ENCODE measurements around the gene SEMA3F. TPM values are rescaled to one million over a fixed set of nuclear protein-coding genes. Genes with fewer than 3 reads are reported as not detected.

Gene SEMA3F
- total and polyA plus RNA-seq, 2 experiments from 2014 or later: 2.3 to 67.6 TPM

DNA sequence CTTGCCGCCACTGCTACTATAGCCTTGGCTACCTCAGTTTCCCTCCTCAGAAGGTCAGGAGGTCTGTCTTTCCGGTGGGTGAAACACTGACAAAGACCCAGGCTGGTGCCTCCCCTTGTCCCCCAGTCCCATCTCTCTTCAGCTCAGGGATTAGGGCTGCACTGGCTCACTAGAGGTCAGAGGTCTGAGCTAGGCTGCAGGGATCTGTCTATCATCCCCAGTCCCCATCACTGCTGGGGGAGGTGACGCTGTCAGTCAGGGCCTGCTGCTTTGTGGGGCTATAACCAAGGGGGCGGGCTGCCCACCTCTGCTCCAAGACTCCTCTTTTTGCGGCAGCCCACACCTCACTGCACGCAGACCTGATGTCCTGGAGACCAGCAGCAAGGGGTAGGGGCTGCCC lies 13.7 kb downstream of the SEMA3F start:
- DNase-seq (ENCODE audit: low spot score) (no peak), ATAC-seq (no peak)
- Mint-ChIP-seq H3K4me1 (peaks cover 53% of the 10 kb centered on the region), H3K36me3 (ENCODE audit: low read depth) (peaks cover 5% of the 10 kb centered on the region; the same call in 2 of the 3 replicates), H3K27me3 (ENCODE audit: insufficient read depth, low read depth, poor library complexity) (peaks cover 4% of the 10 kb centered on the region), H3K9me3 (no peaks in the 10 kb centered on the region), H3K27ac (no peak overlapping the region), H3K4me3 (no peak overlapping the region)
- Histone ChIP-seq H3K4me3 (no peak overlapping the region), H3K27ac (ENCODE audit: low read depth) (no peak overlapping the region), H3K4me2 (no peak overlapping the region), H3K27me3 (ENCODE audit: insufficient read depth) (no peaks in the 10 kb centered on the region), H3K79me2 (replicated peaks; ENCODE audit: insufficient read depth) (peaks cover 28% of the 10 kb centered on the region), H3K36me3 (ENCODE audit: insufficient read depth) (no peaks in the 10 kb centered on the region; the same call in 1 of the 2 replicates), H3F3A (replicated peaks; ENCODE audit: low read depth) (no peaks in the 10 kb centered on the region), H4K20me1 (replicated peaks; ENCODE audit: insufficient read depth) (peaks cover 14% of the 10 kb centered on the region; the same call in 1 of the 2 replicates), H3K4me1 (ENCODE audit: insufficient read depth) (peaks cover 32% of the 10 kb centered on the region), H3K9me2 (ENCODE audit: insufficient read depth) (no peaks in the 10 kb centered on the region), H2AFZ (no peak overlapping the region)
- TF ChIP-seq CREB1 (CRISPR knock-in tag; IDR thresholded peaks at IDR 0.05; ENCODE audit: low read depth) (no peak), STAT1 (IDR thresholded peaks at IDR 0.05; ENCODE audit: unreplicated experiment) (no peak), POLR2AphosphoS5 (IDR thresholded peaks at IDR 0.05; ENCODE audit: low read depth) (no peak), JUNB (IDR thresholded peaks at IDR 0.05; ENCODE audit: unreplicated experiment) (no peak), NANOG (IDR thresholded peaks at IDR 0.05; ENCODE audit: borderline replicate concordance) (no peak), EZH2 (IDR thresholded peaks at IDR 0.05; ENCODE audit: low read depth, unreplicated experiment) (no peak), ZNF114 (CRISPR knock-in tag; IDR thresholded peaks at IDR 0.05) (no peak), EZH2phosphoT487 (IDR thresholded peaks at IDR 0.05; ENCODE audit: unreplicated experiment) (no peak)
- TF ChIP-seq, protein P1, sequence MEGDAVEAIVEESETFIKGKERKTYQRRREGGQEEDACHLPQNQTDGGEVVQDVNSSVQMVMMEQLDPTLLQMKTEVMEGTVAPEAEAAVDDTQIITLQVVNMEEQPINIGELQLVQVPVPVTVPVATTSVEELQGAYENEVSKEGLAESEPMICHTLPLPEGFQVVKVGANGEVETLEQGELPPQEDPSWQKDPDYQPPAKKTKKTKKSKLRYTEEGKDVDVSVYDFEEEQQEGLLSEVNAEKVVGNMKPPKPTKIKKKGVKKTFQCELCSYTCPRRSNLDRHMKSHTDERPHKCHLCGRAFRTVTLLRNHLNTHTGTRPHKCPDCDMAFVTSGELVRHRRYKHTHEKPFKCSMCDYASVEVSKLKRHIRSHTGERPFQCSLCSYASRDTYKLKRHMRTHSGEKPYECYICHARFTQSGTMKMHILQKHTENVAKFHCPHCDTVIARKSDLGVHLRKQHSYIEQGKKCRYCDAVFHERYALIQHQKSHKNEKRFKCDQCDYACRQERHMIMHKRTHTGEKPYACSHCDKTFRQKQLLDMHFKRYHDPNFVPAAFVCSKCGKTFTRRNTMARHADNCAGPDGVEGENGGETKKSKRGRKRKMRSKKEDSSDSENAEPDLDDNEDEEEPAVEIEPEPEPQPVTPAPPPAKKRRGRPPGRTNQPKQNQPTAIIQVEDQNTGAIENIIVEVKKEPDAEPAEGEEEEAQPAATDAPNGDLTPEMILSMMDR (conservative IDR thresholded peaks at IDR 0.05; ENCODE audit: low read depth in 2 of 2): no peak
- TF ChIP-seq, protein P2, sequence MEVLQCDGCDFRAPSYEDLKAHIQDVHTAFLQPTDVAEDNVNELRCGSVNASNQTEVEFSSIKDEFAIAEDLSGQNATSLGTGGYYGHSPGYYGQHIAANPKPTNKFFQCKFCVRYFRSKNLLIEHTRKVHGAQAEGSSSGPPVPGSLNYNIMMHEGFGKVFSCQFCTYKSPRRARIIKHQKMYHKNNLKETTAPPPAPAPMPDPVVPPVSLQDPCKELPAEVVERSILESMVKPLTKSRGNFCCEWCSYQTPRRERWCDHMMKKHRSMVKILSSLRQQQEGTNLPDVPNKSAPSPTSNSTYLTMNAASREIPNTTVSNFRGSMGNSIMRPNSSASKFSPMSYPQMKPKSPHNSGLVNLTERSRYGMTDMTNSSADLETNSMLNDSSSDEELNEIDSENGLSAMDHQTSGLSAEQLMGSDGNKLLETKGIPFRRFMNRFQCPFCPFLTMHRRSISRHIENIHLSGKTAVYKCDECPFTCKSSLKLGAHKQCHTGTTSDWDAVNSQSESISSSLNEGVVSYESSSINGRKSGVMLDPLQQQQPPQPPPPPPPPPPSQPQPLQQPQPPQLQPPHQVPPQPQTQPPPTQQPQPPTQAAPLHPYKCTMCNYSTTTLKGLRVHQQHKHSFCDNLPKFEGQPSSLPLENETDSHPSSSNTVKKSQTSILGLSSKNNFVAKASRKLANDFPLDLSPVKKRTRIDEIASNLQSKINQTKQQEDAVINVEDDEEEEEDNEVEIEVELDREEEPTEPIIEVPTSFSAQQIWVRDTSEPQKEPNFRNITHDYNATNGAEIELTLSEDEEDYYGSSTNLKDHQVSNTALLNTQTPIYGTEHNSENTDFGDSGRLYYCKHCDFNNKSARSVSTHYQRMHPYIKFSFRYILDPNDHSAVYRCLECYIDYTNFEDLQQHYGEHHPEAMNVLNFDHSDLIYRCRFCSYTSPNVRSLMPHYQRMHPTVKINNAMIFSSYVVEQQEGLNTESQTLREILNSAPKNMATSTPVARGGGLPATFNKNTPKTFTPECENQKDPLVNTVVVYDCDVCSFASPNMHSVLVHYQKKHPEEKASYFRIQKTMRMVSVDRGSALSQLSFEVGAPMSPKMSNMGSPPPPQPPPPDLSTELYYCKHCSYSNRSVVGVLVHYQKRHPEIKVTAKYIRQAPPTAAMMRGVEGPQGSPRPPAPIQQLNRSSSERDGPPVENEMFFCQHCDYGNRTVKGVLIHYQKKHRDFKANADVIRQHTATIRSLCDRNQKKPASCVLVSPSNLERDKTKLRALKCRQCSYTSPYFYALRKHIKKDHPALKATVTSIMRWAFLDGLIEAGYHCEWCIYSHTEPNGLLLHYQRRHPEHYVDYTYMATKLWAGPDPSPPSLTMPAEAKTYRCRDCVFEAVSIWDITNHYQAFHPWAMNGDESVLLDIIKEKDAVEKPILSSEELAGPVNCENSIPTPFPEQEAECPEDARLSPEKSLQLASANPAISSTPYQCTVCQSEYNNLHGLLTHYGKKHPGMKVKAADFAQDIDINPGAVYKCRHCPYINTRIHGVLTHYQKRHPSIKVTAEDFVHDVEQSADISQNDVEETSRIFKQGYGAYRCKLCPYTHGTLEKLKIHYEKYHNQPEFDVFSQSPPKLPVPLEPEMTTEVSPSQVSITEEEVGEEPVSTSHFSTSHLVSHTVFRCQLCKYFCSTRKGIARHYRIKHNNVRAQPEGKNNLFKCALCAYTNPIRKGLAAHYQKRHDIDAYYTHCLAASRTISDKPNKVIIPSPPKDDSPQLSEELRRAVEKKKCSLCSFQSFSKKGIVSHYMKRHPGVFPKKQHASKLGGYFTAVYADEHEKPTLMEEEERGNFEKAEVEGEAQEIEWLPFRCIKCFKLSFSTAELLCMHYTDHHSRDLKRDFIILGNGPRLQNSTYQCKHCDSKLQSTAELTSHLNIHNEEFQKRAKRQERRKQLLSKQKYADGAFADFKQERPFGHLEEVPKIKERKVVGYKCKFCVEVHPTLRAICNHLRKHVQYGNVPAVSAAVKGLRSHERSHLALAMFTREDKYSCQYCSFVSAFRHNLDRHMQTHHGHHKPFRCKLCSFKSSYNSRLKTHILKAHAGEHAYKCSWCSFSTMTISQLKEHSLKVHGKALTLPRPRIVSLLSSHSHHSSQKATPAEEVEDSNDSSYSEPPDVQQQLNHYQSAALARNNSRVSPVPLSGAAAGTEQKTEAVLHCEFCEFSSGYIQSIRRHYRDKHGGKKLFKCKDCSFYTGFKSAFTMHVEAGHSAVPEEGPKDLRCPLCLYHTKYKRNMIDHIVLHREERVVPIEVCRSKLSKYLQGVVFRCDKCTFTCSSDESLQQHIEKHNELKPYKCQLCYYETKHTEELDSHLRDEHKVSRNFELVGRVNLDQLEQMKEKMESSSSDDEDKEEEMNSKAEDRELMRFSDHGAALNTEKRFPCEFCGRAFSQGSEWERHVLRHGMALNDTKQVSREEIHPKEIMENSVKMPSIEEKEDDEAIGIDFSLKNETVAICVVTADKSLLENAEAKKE (CRISPR knock-in tag; IDR thresholded peaks at IDR 0.05): no peak

Measured in GM23338 (cell line).